PC-3 (cell line): ENCODE results near the gene ZSCAN32. TPM values are rescaled to one million over a fixed set of nuclear protein-coding genes. Genes with fewer than 3 reads are reported as not detected.

Source experiments
- ATAC-seq: fragments of 200-7000 bp; cut with Tn5 transposase; 2 replicates; pipeline ENCODE4 v1.9.1; 2020; ENCODE audit warnings: mild to moderate bottlenecking, moderate library complexity
- BruUV-seq: library from RNA; stranded (reverse); fragments of 400-500 nt; replicated peaks from 2 replicates; lab custom pipeline; 2021; lab: Mats Ljungman, UMichigan
- CTCF ChIA-PET: fragments of 300-600 bp; sonication (Branson Sonifier 250); formaldehyde crosslinking; loops from one replicate; lab custom pipeline; 2022; ENCODE audit warnings: antibody characterized with exemption; lab: Charles Lee
- POLR2A ChIA-PET: fragments of 300-600 bp; sonication (Branson Sonifier 250); formaldehyde crosslinking; loops from one replicate; lab custom pipeline; 2022; ENCODE audit warnings: antibody characterized with exemption; ENCODE audit not compliant: unreplicated experiment; lab: Charles Lee
- DNase-seq: peaks from one replicate; pipeline ENCODE4 v3.0.0-alpha.2; 2015
- H2AFZ ChIP-seq: fragments of 300-600 bp; sonication (generic); 2 replicates; pipeline ENCODE4 v1.6.0; 2016; ENCODE audit warnings: antibody characterized with exemption, low read length
- H3F3A ChIP-seq: fragments of 300-600 bp; sonication (generic); one replicate; pipeline ENCODE4 v1.6.0; 2017; ENCODE audit warnings: antibody characterized with exemption, low read length, control low read depth, mild to moderate bottlenecking; ENCODE audit not compliant: unreplicated experiment
- H3K27ac ChIP-seq: fragments of 300-600 bp; sonication (generic); 2 replicates; pipeline ENCODE4 v1.5.1; 2016; ENCODE audit warnings: mild to moderate bottlenecking, low read length
- H3K27me3 ChIP-seq: fragments of 300-600 bp; sonication (generic); 2 replicates; pipeline ENCODE4 v1.6.1; 2016; ENCODE audit warnings: low read length, mixed read lengths
- H3K36me3 ChIP-seq: fragments of 300-600 bp; sonication (generic); 2 replicates; pipeline ENCODE4 v1.6.1; 2016; ENCODE audit warnings: low read depth, mixed run types, low read length, mixed read lengths
- H3K4me1 ChIP-seq: fragments of 300-600 bp; sonication (generic); 2 replicates; pipeline ENCODE4 v1.5.1; 2016; ENCODE audit warnings: low read length; ENCODE audit not compliant: insufficient read depth
- H3K4me2 ChIP-seq: fragments of 300-600 bp; sonication (generic); 2 replicates; pipeline ENCODE4 v1.6.0; 2016; ENCODE audit warnings: low read length
- H3K4me3 ChIP-seq: fragments of 300-600 bp; sonication (generic); 2 replicates; pipeline ENCODE4 v1.5.1; 2016; ENCODE audit warnings: mild to moderate bottlenecking, low read length, mixed read lengths
- H3K79me2 ChIP-seq: fragments of 300-600 bp; sonication (generic); 2 replicates; pipeline ENCODE4 v1.6.1; 2017; ENCODE audit warnings: low read length, mixed read lengths
- H3K9ac ChIP-seq: fragments of 300-600 bp; sonication (generic); 2 replicates; pipeline ENCODE4 v1.6.0; 2016; ENCODE audit warnings: mild to moderate bottlenecking, low read length
- H3K9me2 ChIP-seq: fragments of 300-600 bp; sonication (generic); replicated peaks from 2 replicates; pipeline ENCODE4 v1.6.1; 2016; ENCODE audit warnings: mixed run types, low read length, mixed read lengths
- H3K9me3 ChIP-seq: fragments of 300-600 bp; sonication (generic); 2 replicates; pipeline ENCODE4 v1.6.1; 2016; ENCODE audit warnings: low read length, mixed read lengths
- H4K20me1 ChIP-seq: fragments of 300-600 bp; sonication (generic); 2 replicates; pipeline ENCODE4 v1.6.1; 2016; ENCODE audit warnings: low read length, mixed read lengths
- CTCF ChIP-seq: fragments of 300-600 bp; sonication (generic); conservative IDR thresholded peaks from 2 replicates; pipeline ENCODE4 v1.5.1; 2017; ENCODE audit warnings: antibody characterized with exemption, low read depth, mild to moderate bottlenecking, low read length
- EZH2 ChIP-seq: fragments of 300-600 bp; sonication (generic); IDR thresholded peaks from one replicate; pipeline ENCODE4 v1.6.1; 2017; ENCODE audit warnings: antibody characterized with exemption, mild to moderate bottlenecking, low read length; ENCODE audit not compliant: unreplicated experiment
- EZH2phosphoT487 ChIP-seq: fragments of 300-600 bp; sonication (generic); IDR thresholded peaks from 2 replicates; pipeline ENCODE4 v1.6.1; 2018; ENCODE audit warnings: mild to moderate bottlenecking, antibody characterized with exemption, low read length, borderline replicate concordance
- intact Hi-C: fragments of 100-400 bp; cut with micrococcal nuclease; formaldehyde crosslinking; loops from 2 replicates; pipeline ENCODE4 v1.9.0; 2023
- total RNA-seq: library from RNA; depleted of rRNA; stranded (reverse); fragments of >200 nt; gene quantifications from 2 replicates; pipeline ENCODE4 v1.2.3, GENCODE V29; 2014

ZSCAN32 gene
- total RNA-seq, 1 experiment from 2014 or later: 7.5 TPM

GRCh38 chr16:3431779-3432219 lies 31.0 kb upstream of the ZSCAN32 start:
- no peaks in the 10 kb centered on the region for H3K79me2 ChIP-seq
- H3K4me3 ChIP-seq: no peak overlapping the region
- H3K27ac ChIP-seq: no peak overlapping the region
- H3K4me2 ChIP-seq: no peak overlapping the region
- ATAC-seq (no peak), DNase-seq (no peak)
- H3K9me2 ChIP-seq: no peaks in the 10 kb centered on the region
- BruUV-seq: no TSS peak
- no peak overlapping the region for H3K9ac ChIP-seq
- H2AFZ ChIP-seq: no peak overlapping the region
- no peaks in the 10 kb centered on the region for H3K9me3 ChIP-seq
- H3K36me3 ChIP-seq: no peaks in the 10 kb centered on the region
- no peaks in the 10 kb centered on the region for H4K20me1 ChIP-seq
- no peaks in the 10 kb centered on the region for H3F3A ChIP-seq
- TF ChIP-seq CTCF: no peak
- no peak for TF ChIP-seq EZH2phosphoT487
- intact Hi-C loops: no loop called here
- ChIA-PET POLR2A (no interaction called here), CTCF (no interaction called here)
- H3K4me1 ChIP-seq: no peaks in the 10 kb centered on the region
- no peaks in the 10 kb centered on the region for H3K27me3 ChIP-seq

GRCh38 chr16:3413730-3414379 lies 13.1 kb upstream of the ZSCAN32 start:
- Histone ChIP-seq H3K4me2 (no peak overlapping the region), H3K27ac (no peak overlapping the region), H3K36me3 (peaks cover 5% of the 10 kb centered on the region), H3K9ac (no peak overlapping the region), H3K9me2 (no peaks in the 10 kb centered on the region), H3K79me2 (no peaks in the 10 kb centered on the region), H3K4me3 (no peak overlapping the region), H4K20me1 (no peaks in the 10 kb centered on the region), H3K4me1 (no peaks in the 10 kb centered on the region), H2AFZ (no peak overlapping the region), H3K9me3 (peaks cover 5% of the 10 kb centered on the region), H3F3A (no peaks in the 10 kb centered on the region), H3K27me3 (no peaks in the 10 kb centered on the region)
- no peak for DNase-seq
- POLR2A ChIA-PET: no interaction called here
- TF ChIP-seq EZH2phosphoT487: no peak
- TF ChIP-seq EZH2: no peak
- TF ChIP-seq CTCF: no peak
- intact Hi-C loops: no loop called here
- ATAC-seq: no peak
- CTCF ChIA-PET: no interaction called here
- no TSS peak for BruUV-seq

- no peaks in the 10 kb centered on the region for H3F3A ChIP-seq
- H3K79me2 ChIP-seq: no peaks in the 10 kb centered on the region
- TF ChIP-seq EZH2 (no peak), CTCF (no peak), EZH2phosphoT487 (no peak)
- H2AFZ ChIP-seq: no peak overlapping the region
- ChIA-PET CTCF (no interaction called here), POLR2A (no interaction called here)
- peaks cover 57% of the 10 kb centered on the region for H3K36me3 ChIP-seq
- no peaks in the 10 kb centered on the region for H4K20me1 ChIP-seq
- no peak for DNase-seq
- no peak overlapping the region for H3K27ac ChIP-seq
- peaks cover 15% of the 10 kb centered on the region for H3K9me3 ChIP-seq
- no peaks in the 10 kb centered on the region for H3K27me3 ChIP-seq
- no peak overlapping the region for H3K9ac ChIP-seq
- H3K4me1 ChIP-seq: no peaks in the 10 kb centered on the region
- no peak for ATAC-seq
- H3K4me2 ChIP-seq: no peak overlapping the region
- BruUV-seq: no TSS peak
- no peaks in the 10 kb centered on the region for H3K9me2 ChIP-seq
- no peak overlapping the region for H3K4me3 ChIP-seq
- intact Hi-C loops: no loop called here
Observed at GRCh38 chr16:3408561-3409197, 7.9 kb upstream of the ZSCAN32 start.
